ENCODE measurements around the gene ZFR2.

ZFR2 gene

GRCh38 chr19:3785938-3786824 lies 82.7 kb downstream of the ZFR2 start, which contains the start of gene MATK:
TSS of gene MATK (minus strand) at chr19:3786381. CDS start at chr19:3785135, 1,246 bp downstream.
- no peak for DNase-seq

DNA sequence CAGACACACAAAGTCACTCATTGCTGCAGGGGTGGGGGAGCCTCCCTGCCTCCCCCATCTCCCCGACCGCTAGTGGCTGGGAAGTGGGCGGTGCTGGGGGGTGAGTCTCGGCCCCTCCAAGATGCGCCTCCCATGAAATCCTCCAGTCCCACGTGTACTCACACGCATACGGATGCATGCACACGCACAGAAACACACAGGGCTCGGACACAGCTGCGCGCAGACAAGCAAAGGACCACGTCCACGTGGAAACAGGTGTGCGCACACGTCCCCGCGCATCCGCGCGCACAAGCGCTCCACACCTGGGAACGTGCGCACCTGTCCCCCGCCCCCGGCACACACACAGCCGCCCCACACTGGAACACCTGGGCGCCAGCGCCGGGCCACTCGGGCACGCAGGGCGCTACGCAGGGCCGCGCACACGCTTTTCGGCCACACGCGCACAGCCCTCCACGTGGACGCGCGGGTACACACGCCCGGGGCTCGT lies 83.3 kb downstream of the ZFR2 start:
- no peak for DNase-seq

- no peak for DNase-seq
These were observed 84.0 kb downstream of the ZFR2 start for GRCh38 chr19:3784607-3785450.

GRCh38 chr19:3783660-3784584 lies 84.9 kb downstream of the ZFR2 start:
- no peak for DNase-seq

- DNase-seq, result no peak
These were observed 85.9 kb downstream of the ZFR2 start for GRCh38 chr19:3782903-3783302.

DNA sequence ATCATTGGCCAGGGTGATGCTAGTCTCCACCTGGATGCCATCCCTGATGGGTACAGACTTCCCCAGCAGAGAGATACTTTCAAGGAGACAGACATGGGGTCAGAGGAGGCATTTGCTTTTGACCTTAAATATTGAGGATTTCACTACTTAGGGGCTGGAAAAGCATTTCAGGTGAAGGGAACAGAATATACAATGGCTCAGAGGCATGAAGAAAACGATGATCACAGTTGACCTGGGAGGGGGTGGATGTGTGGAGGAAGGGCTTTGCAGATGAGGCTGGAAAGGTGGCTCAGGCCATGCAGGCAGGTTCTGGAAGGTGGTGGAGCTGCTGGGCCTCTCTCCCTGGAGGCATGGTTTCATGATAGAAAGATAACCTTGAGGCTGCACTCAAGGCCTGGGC lies 86.5 kb downstream of the ZFR2 start:
- DNase-seq, result no peak

DNA sequence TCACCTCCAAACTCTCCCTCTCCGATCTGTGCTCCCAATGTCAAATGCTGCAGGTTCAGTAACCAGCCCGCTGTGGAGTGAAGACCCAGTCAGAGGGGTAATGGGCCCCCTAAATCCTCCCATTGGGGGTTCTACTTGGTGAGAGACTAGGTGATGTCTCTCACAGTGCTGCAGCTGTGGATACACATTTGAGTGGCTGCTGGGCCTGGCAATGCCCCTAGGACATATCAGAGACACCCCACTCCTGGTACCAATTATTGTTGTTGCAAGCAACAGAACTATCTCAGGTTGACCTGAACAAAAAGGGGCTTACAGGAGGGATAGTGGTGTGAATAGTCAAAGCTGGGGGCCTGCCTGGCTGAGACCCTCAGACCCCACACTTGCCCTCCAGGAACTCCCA lies 87.2 kb downstream of the ZFR2 start:
- no peak for DNase-seq

DNA sequence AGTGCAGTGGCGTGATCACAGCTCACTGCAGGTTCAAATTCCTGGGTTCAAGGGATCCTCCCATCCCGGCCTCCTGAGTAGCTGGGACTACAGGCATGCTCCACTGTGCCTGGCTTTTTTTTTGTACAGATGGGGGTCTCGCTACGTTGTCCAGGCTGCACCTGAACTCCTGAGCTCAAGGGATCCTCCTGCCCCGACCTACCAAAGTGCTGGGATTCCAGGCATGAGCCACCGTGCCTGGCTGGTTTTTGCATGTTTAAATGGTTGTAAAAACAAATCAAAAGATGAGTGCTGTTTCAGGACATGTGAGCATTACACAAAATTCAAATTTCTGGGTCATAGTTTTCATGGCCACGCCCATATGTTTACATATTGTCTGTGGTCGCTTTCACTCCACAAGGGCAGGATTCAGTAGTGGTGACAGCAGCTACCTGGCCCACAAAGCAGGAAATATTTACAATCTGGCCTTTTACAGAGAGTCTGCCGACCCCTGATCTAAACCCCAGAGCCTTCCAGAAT lies 88.0 kb downstream of the ZFR2 start:
- no peak for DNase-seq

- DNase-seq, result no peak
These were observed 89.7 kb downstream of the ZFR2 start for GRCh38 chr19:3778899-3779723.

DNA sequence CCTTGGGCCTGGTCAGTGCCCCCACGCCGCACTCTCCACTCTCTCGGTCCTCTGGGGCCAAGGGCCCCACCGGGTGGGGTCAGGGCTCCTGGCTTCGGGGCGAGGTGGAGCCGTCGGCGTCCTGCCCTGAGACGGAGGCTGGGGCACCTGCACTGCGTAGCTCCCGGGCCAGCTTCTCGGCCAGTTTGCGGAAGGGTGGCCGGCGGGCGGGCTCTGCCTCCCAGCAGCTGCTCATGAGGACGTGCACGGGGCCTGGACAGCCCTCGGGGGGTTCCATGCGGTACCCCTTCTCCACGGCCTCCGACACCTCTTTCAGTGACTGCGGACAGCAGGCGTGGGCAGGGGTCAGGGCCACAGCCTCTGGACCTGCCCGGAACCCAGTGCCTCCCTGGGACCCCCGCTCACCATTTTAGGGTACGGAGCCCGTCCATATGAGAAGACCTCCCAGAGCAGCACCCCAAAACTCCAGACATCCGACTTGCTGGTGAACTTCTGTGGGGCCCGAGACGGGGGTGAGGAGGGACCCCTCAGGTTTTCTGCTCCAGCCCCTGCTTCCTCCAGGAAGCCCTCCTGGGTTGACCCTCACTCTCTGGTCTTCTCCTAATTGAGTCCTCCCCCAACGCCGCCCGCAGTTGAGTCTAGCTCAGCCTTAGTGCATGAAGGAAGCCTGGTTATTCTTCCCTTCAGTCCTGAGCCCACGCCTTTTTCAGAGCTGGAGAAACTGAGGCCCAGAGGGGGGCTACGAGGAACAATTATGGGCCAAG lies 90.6 kb downstream of the ZFR2 start:
- no peak for DNase-seq

DNA sequence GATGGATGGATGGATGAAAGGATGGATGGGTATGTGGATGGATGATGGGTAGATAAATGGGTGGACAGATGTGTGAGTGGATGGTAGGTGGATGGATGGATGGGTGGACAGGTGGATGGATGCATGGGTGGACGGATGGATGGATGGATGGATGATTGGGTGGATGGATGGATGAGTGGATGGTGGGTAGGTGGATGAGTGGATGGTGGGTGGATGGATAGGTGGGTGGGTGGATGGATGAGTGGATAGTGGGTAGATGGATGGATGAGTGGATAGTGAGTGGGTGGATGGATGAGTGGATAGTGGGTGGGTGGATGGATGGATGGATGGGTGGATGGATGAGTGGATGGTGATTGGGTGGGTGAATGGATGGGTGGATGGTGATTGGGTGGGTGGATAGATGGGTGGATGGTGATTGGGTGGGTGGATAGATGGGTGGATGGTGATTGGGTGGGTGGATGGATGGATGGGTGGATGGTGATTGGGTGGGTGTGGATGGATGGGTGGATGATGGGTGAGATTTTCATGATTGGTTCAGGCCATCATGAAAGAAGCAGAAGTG lies 92.3 kb downstream of the ZFR2 start:
- DNase-seq, result no peak

- DNase-seq, result no peak
These were observed 93.0 kb downstream of the ZFR2 start for GRCh38 chr19:3775831-3776230.

GRCh38 chr19:3775374-3775711 lies 93.5 kb downstream of the ZFR2 start:
- DNase-seq, result no peak

DNA sequence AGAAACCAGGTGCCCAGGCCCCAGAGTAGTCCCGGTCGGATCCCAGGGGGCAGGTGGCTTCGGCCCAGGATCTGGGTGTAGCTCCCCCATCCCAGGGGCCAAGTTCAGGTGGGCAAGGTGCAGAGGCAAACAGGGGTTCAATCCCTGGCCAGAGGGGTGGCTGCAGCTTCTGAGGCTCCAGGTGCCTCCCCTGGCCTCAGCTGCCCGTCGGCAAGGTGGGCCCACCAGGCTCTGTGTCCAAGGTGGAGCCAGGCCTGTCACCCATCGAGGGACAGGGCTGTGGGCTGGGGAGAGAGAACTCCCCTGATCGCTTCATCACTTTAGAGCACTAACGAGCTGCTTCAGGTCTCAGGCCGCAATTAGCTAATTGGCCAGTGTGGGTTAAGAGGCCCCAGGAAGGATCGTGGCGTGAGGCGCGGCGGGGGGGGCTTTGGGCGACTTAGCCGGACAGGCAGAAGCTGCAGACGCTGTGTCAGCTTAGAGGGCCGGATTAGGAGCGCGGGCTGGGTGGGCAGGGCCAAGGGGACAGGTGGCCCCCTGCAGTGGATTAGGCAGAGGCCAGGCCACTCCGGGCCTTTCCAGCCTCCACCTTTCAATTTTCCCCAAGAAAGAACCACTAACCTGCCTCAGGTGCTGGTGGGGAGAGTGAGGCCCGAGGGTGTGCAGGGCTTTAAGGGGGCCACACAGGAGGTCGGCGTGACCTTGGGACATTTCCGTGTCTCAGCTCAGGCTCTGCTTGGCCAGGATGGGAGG lies 94.0 kb downstream of the ZFR2 start:
- DNase-seq, result no peak

GRCh38 chr19:3773814-3774515 lies 94.9 kb downstream of the ZFR2 start:
- DNase-seq, result no peak

DNA sequence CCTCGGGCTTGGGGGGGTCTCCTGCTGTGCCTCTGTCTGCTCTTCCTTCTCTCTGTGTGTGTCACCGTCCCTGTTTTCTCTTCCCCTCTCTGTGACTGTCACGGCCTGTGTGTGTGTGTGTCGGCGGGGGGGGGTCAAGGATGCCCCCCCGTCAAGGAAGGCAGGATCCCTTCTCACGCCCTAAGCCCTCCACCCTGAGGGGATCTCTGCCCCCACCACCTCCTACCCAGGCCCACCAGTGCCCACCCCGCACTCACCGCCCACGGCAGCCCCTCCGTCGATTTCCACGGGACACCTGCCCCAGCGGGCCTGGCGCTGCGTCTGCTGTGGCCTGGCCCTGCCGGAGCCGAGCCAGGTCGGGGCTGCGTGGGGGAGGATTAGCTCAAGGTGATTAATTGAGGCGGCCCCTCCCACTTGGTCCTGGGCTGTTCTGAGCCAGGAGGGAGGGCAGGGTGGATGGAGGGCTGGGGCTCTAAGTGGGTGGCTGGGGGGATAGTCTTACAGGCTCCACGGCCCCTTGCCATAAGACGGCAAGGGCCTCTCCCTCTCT lies 96.9 kb downstream of the ZFR2 start, which contains the start of gene RAX2:
Gene RAX2, minus strand, starts transcription at position 323 of the 550 bp plus-strand sequence. CDS start 486 bp downstream, outside the sequence.
- DNase-seq, result no peak

GRCh38 chr19:3771000-3771905 lies 97.6 kb downstream of the ZFR2 start:
- no peak for DNase-seq

Measured in SHP77 treated with DMSO at 0.1 percent for 48 hours (cell line).